Immature natural killer cell (primary cell): ENCODE results near the gene ZGPAT. TPM values are rescaled to one million over a fixed set of nuclear protein-coding genes. Genes with fewer than 3 reads are reported as not detected.

Experiments
- DNase-seq, 3 donors: peaks; one replicate each; pipeline ENCODE4 v3.0.0; 2022; ENCODE audit warnings: mixed read lengths in 1 of 3
- H3K27ac Mint-ChIP-seq, 6 donors: one replicate each; pipeline ENCODE4 v1.8.0; 2020; ENCODE audit warnings: mixed read lengths in 6 of 6, mild to moderate bottlenecking in 5 of 6, inconsistent platforms in 4 of 6, moderate library complexity in 3 of 6
- H3K27me3 Mint-ChIP-seq, 3 donors: one replicate each; pipeline ENCODE4 v1.8.0; 2020 to 2021; ENCODE audit warnings: low read depth in 3 of 3, mild to moderate bottlenecking in 3 of 3, mixed read lengths in 3 of 3, moderate library complexity in 3 of 3, inconsistent platforms in 1 of 3
- H3K36me3 Mint-ChIP-seq, 3 donors: one replicate each; pipeline ENCODE4 v1.8.0; 2020; ENCODE audit warnings: mixed read lengths in 3 of 3, inconsistent platforms in 2 of 3, mild to moderate bottlenecking in 2 of 3
- H3K4me1 Mint-ChIP-seq, 2 donors: one replicate each; pipeline ENCODE4 v1.8.0; 2020; ENCODE audit warnings: inconsistent platforms in 2 of 2, mild to moderate bottlenecking in 2 of 2, mixed read lengths in 2 of 2, moderate library complexity in 1 of 2
- H3K4me3 Mint-ChIP-seq, 5 donors: one replicate each; pipeline ENCODE4 v1.8.0; 2020; ENCODE audit warnings: mild to moderate bottlenecking in 5 of 5, mixed read lengths in 5 of 5, inconsistent platforms in 3 of 5, moderate library complexity in 3 of 5
- H3K9me3 Mint-ChIP-seq, 6 donors: one replicate each; pipeline ENCODE4 v1.8.0; 2020; ENCODE audit warnings: mild to moderate bottlenecking in 6 of 6, mixed read lengths in 6 of 6, inconsistent platforms in 4 of 6, moderate library complexity in 3 of 6
- polyA plus RNA-seq, 3 donors: library from polyadenylated mRNA; unstranded; fragments of 300-500 nt; fragmentation: Illumina TruSeq; gene quantifications; one replicate each; pipeline ENCODE4 v1.2.3, GENCODE V29; 2021

Gene ZGPAT
- polyA plus RNA-seq, 3 donors from 2014 or later = 26.6 to 64.1 (median 33.9) TPM

DNA sequence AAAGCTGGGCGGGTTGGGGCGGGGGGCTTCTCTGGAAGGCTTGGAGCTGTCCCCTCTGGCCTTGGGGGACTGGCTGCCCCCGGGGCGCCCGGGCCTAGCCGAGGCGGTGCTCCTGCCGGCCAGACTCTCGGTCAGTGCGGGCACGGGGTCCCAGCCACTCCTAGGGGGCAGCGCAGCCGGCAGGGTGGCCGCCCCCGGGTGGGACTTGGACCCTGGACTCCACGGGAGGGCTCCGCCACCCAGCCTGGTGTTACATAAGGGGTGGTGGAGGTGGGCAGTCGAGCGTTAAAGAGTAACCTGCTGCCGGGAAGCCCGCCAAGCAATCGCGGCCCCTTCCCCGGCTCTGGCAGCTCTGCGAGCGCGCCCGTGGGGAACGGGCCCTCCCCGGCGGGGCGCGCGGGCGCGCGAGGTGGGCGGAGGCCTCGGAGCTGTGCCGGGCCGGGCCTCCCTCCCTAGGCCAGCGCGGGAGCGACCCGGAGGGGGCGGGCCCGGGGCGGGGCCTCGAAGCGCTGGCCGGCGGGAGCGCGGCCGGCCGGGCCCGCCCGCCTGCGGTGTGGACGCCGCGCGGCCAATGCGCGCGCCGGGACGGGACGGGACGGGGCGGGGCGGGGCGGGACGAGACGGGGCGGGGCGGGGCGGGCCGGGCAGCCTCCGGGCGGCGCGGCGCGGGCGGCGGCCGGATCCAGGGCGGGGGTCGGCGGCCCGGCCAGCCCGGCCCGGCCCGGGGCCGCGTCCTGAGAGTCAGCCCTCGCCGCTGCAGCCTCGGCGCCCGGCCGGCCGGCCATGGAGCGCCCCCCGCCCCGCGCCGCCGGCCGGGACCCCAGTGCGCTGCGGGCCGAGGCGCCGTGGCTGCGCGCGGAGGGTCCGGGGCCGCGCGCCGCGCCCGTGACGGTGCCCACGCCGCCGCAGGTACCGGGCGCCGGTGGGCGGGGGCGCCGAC, 31.6 kb downstream of the ZGPAT start, which contains the start of gene SLC2A4RG:
Gene SLC2A4RG, plus strand, starts transcription at position 647 of the 940 bp plus-strand sequence. Its CDS starts 137 bp downstream, at position 784.
- Mint-ChIP-seq H3K4me1 (peaks cover 14 to 18% of the 10 kb centered on the region in 2 donors), H3K4me3 (peak within 1 kb of the TSS; percentile 35 to 70 (median 60)), H3K36me3 (peaks cover 0 to 4% (median 3%) of the 10 kb centered on the region in 3 donors), H3K27me3 (peaks cover 0 to 9% (median 6%) of the 10 kb centered on the region in 3 donors), H3K27ac (no peak within 1 kb of the TSS), H3K9me3 (no peaks in the 10 kb centered on the region)
- DNase-seq = peak; percentile 63 to 70 (median 68)

DNA sequence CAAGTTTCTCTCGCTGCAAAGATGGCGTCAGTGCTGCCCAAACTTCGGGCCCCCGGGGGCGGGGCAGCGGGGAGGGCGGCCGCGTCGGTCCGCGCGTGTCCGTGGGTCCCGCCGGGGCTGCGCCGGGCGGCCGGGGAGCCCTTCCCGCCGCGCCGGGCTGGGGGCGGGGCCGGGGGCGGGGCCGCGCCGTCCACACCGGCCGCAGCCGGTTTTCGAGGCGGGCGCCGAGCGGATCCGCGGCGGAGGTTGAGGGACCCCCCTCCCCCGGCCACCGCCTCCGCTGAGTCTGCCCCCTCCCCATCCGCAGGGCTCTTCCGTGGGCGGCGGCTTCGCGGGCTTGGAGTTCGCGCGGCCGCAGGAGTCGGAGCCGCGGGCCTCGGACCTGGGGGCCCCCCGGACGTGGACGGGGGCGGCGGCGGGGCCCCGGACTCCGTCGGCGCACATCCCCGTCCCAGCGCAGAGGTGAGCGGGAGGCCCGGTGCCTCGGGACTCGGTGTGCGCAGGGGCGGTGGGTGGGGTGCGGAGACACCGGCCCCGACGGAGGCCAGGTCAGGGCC, 32.3 kb downstream of the ZGPAT start:
- H3K4me3 Mint-ChIP-seq = peak overlapping the region in 4 of 5 donors; percentile 47 to 63 (median 54)
- no peak overlapping the region for H3K27ac Mint-ChIP-seq
- peaks cover 14 to 18% of the 10 kb centered on the region in 2 donors for H3K4me1 Mint-ChIP-seq
- H3K9me3 Mint-ChIP-seq = no peaks in the 10 kb centered on the region
- H3K36me3 Mint-ChIP-seq = peaks cover 0 to 4% (median 3%) of the 10 kb centered on the region in 3 donors
- DNase-seq = peak; percentile 49 to 67 (median 55)
- peaks cover 0 to 9% (median 6%) of the 10 kb centered on the region in 3 donors for H3K27me3 Mint-ChIP-seq

DNA sequence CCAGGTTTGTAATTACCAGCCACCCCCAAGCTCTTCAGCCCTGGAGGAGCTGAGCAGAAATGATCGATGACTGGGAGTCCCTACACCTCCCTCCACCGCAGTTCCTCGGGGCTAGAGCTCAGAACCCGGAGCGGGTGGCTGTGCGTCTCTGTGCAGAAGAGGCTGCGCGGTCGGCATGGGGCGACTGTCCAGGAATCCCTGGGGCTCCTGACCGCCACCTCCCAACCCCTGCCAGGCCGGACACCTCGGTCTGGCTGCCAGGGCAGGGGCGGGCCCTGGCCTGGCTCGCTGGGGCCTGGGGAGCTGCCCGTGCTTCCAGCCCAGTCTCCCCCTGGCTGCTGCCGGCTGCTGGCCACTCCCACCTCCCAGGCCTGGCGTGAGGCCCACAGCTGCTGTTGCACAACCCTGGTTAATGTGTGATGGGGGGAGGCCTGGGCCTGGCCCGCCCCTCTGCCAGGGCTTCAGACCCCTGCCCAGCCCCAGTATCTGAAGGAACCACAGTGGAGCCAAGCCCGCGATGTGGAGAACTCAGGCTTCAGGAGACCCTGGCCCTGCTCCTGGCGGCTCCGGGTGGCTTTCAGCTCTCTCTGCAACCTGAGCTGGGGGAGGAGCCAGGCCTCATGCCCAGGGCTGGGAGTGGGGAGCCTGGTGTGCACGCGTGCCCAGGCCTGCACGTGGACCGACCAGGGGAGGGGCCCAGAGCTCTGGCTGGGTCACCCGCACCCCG, 33.0 kb downstream of the ZGPAT start:
- no peaks in the 10 kb centered on the region for H3K9me3 Mint-ChIP-seq
- peak; percentile 38 to 48 (median 42) for DNase-seq
- peaks cover 12 to 13% of the 10 kb centered on the region in 2 donors for H3K4me1 Mint-ChIP-seq
- peak overlapping the region; percentile 42 to 63 (median 57) for H3K4me3 Mint-ChIP-seq
- peaks cover 0 to 4% (median 3%) of the 10 kb centered on the region in 3 donors for H3K36me3 Mint-ChIP-seq
- no peak overlapping the region for H3K27ac Mint-ChIP-seq
- peaks cover 0 to 9% (median 6%) of the 10 kb centered on the region in 3 donors for H3K27me3 Mint-ChIP-seq

DNA sequence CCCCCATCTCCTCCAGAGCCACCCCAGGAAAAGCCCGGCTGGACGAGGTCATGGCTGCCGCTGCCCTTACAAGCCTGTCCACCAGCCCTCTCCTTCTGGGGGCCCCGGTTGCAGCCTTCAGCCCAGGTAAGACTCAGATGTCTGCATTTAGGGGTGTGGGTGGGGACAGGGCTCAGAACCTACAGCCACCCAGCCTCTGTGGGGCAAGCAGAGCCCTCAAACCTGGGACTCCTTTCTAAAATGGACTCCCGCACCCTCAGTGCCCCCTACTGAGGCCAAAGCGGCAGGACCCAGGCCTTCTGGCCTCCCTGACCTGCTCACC, 33.5 kb downstream of the ZGPAT start:
- Mint-ChIP-seq H3K4me3 (peak overlapping the region in 4 of 5 donors; percentile 35 to 61 (median 48)), H3K9me3 (no peaks in the 10 kb centered on the region), H3K36me3 (peaks cover 0 to 4% (median 0%) of the 10 kb centered on the region in 3 donors), H3K27me3 (peaks cover 0 to 5% (median 3%) of the 10 kb centered on the region in 3 donors), H3K4me1 (peaks cover 7% of the 10 kb centered on the region in 2 donors), H3K27ac (no peak overlapping the region)
- no peak for DNase-seq

- DNase-seq = no peak
- Mint-ChIP-seq H3K27me3 (no peaks in the 10 kb centered on the region), H3K36me3 (peaks cover 0 to 4% (median 0%) of the 10 kb centered on the region in 3 donors), H3K4me3 (peak overlapping the region in 4 of 5 donors; percentile 35 to 61 (median 48)), H3K9me3 (no peaks in the 10 kb centered on the region), H3K27ac (no peak overlapping the region), H3K4me1 (peaks cover 2 to 3% of the 10 kb centered on the region in 2 donors)
Measured at GRCh38 chr20:63741676-63742380, 34.0 kb downstream of the ZGPAT start.

DNA sequence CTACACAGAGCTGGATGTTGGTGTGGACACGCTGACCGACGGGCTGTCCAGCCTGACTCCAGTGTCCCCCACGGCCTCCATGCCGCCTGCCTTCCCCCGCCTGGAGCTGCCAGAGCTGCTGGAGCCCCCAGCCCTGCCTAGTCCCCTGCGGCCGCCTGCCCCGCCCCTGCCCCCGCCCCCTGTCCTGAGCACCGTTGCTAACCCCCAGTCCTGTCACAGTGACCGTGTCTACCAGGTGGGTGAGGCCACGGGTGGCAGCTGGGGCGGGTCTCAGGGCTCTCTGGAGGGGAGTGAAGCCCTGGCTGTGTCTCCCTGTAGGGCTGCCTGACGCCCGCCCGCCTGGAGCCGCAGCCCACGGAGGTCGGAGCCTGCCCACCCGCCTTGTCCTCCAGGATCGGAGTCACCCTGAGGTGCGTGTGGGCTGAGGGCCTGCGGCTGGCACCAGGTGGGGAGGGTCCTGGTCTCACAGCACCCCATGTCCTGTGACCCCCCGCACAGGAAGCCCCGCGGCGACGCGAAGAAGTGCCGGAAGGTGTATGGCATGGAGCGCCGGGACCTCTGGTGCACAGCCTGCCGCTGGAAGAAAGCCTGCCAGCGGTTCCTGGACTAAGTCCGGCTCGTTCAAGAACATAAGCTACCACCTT, 34.7 kb downstream of the ZGPAT start:
- Mint-ChIP-seq H3K27ac (no peak overlapping the region), H3K27me3 (no peaks in the 10 kb centered on the region), H3K9me3 (no peaks in the 10 kb centered on the region), H3K4me1 (peaks cover 0 to 1% of the 10 kb centered on the region in 2 donors), H3K4me3 (no peak overlapping the region), H3K36me3 (peaks cover 0 to 4% (median 0%) of the 10 kb centered on the region in 3 donors)
- no peak for DNase-seq

DNA sequence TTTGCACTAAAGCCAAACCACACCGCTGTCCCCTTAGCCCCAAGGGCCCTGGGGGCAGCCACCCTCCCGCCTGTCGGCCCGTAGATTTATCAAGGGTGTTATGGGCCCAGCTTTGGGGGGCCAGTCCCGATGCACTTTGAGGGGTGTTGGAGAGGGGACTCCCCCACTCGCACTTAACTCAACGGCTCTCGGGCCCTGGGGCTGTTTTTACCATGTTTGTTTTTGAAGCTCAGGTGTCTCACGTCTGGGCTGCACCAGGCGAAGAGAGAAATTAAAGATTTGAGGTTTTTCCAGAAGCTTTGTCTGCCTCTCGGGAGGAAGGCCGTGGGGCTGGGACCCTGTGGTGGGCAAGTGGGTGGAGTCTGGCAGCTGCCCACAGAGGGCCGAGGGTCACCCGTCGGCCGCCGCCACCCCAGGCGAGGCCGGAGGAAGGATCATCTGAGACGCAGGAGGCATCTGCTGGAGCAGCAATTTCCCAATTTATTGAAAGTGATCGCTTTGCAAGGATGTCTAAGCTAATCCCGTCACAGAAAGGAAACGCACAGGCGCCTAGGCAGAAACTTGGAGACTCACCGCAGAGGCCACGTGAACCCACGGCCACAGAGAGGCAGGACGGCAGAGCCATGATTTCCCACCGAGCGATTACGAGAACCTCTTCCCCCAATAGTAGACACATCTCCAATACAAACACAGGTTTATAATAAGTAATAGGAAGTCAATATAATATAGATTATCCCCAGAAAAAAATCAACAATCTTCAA, 35.6 kb downstream of the ZGPAT start:
- no peak overlapping the region for H3K4me3 Mint-ChIP-seq

GRCh38 chr20:63744158-63744557, 36.3 kb downstream of the ZGPAT start:
- H3K27me3 Mint-ChIP-seq = no peaks in the 10 kb centered on the region
- no peak overlapping the region for H3K27ac Mint-ChIP-seq
- DNase-seq = no peak
- H3K4me3 Mint-ChIP-seq = no peak overlapping the region
- peaks cover 0 to 2% of the 10 kb centered on the region in 2 donors for H3K4me1 Mint-ChIP-seq
- peaks cover 0 to 4% (median 0%) of the 10 kb centered on the region in 3 donors for H3K36me3 Mint-ChIP-seq
- H3K9me3 Mint-ChIP-seq = no peaks in the 10 kb centered on the region

More for the DNA sequence above, 35.6 kb downstream of the ZGPAT start:
- Mint-ChIP-seq H3K36me3 (peaks cover 0 to 4% (median 0%) of the 10 kb centered on the region in 3 donors), H3K27me3 (no peaks in the 10 kb centered on the region), H3K4me1 (peaks cover 0 to 1% of the 10 kb centered on the region in 2 donors), H3K27ac (no peak overlapping the region), H3K9me3 (no peaks in the 10 kb centered on the region)
- no peak for DNase-seq

- Mint-ChIP-seq H3K9me3 (no peaks in the 10 kb centered on the region), H3K27ac (no peak overlapping the region), H3K36me3 (peaks cover 0 to 4% (median 0%) of the 10 kb centered on the region in 3 donors), H3K4me1 (peaks cover 0 to 4% of the 10 kb centered on the region in 2 donors), H3K4me3 (no peak overlapping the region), H3K27me3 (no peaks in the 10 kb centered on the region)
- no peak for DNase-seq
Measured at GRCh38 chr20:63744574-63745423, 37.0 kb downstream of the ZGPAT start.

- Mint-ChIP-seq H3K36me3 (peaks cover 0 to 4% (median 0%) of the 10 kb centered on the region in 3 donors), H3K4me3 (no peak overlapping the region), H3K9me3 (no peaks in the 10 kb centered on the region), H3K27ac (no peak overlapping the region), H3K4me1 (peaks cover under 1 to 7% of the 10 kb centered on the region in 2 donors), H3K27me3 (no peaks in the 10 kb centered on the region)
- no peak for DNase-seq
Measured at GRCh38 chr20:63745424-63745805, 37.6 kb downstream of the ZGPAT start.

GRCh38 chr20:63745961-63746731, 38.3 kb downstream of the ZGPAT start:
- H3K27me3 Mint-ChIP-seq = peaks cover 0 to 2% (median 0%) of the 10 kb centered on the region in 3 donors

More at GRCh38 chr20:63745961-63746731, 38.3 kb downstream of the ZGPAT start:
- DNase-seq = no peak
- no peaks in the 10 kb centered on the region for H3K9me3 Mint-ChIP-seq
- peaks cover 8 to 14% of the 10 kb centered on the region in 2 donors for H3K4me1 Mint-ChIP-seq
- H3K4me3 Mint-ChIP-seq = no peak overlapping the region
- H3K36me3 Mint-ChIP-seq = peaks cover 0 to 4% (median 0%) of the 10 kb centered on the region in 3 donors
- no peak overlapping the region for H3K27ac Mint-ChIP-seq
